Subcutaneous adipose tissue (tissue), 4 donors: ENCODE measurements around the gene FNDC11. TPM values are rescaled to one million over a fixed set of nuclear protein-coding genes. Genes with fewer than 3 reads are reported as not detected.

Experiments used
- total RNA-seq, 4 donors: library from RNA; depleted of rRNA; stranded (reverse); fragments of >200 nt; gene quantifications; one replicate each; pipeline ENCODE4 v1.1.0, GENCODE V29; 2016
- TF ChIP-seq, protein P1 (sequence below): fragments of 450-650 bp; IDR thresholded peaks from one replicate; pipeline ENCODE4 v1.5.1; 2016; ENCODE audit warnings: low read depth, mild to moderate bottlenecking, control low read depth, antibody characterized with exemption, moderate library complexity

The FNDC11 gene
- total RNA-seq, 4 donors from 2014 or later, result 0.75 TPM; not detected in 3

DNA sequence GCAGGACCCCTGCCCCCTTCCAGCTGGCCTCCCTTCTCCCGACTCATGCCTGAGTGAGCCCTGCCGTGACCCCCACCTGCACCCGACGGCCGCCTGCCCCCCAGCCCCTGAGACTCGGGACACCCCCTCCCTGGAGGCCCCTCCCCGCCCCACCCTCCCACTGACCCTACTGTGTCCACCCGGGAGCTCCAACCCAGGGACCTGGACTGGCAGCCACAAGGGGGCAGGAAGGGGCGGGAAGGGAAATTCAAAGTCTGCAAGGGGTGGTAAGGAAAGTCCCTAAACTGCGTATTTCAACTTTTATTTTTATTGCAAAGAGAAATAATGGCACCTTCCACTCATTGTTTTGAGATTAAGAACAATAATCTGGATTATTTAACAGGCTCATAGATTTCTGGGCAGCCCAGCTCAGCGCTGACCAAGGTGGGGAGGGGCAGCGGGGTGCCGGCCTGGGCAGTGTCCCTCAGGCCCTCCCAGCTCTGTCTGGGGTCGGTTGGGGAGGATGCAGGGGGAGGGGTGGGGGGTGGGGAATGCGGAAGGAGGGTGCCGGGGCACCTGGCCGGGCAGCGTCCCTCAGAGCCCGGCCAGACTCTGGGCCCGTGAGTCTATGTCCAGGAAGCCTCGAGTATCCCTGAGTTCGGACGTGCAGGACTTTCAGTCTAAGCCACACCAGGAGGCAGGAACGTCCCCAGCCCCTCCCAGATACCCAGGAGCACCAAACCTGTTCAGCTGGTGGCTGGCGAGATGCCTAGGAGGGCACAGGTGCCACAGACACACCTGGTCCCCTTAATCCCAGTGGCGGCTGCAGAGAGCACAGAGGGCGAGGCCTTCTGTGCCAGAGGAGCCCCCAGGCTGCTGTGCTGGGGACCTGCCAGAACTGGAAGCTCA is 15.5 kb upstream of the FNDC11 start:
- TF ChIP-seq, protein P1, sequence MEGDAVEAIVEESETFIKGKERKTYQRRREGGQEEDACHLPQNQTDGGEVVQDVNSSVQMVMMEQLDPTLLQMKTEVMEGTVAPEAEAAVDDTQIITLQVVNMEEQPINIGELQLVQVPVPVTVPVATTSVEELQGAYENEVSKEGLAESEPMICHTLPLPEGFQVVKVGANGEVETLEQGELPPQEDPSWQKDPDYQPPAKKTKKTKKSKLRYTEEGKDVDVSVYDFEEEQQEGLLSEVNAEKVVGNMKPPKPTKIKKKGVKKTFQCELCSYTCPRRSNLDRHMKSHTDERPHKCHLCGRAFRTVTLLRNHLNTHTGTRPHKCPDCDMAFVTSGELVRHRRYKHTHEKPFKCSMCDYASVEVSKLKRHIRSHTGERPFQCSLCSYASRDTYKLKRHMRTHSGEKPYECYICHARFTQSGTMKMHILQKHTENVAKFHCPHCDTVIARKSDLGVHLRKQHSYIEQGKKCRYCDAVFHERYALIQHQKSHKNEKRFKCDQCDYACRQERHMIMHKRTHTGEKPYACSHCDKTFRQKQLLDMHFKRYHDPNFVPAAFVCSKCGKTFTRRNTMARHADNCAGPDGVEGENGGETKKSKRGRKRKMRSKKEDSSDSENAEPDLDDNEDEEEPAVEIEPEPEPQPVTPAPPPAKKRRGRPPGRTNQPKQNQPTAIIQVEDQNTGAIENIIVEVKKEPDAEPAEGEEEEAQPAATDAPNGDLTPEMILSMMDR, result no peak

DNA sequence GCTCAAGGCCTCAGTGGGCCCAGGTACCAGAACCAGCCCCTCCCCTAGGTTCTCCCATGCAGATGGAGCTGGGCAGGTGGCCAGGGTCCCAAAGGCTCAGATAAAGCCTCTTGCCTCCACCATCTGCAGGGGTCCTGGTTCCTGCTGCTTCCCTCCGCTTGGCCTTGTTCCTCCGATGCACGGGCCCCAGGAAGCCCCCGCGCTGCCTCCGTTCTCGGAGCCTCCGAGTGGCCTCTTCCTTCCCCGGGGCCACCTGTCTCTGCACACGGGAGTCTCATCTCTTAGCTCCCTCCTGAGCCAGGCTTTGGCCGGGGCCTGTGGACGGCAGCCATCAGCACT is 14.9 kb upstream of the FNDC11 start:
- TF ChIP-seq, protein P1, result no peak

DNA sequence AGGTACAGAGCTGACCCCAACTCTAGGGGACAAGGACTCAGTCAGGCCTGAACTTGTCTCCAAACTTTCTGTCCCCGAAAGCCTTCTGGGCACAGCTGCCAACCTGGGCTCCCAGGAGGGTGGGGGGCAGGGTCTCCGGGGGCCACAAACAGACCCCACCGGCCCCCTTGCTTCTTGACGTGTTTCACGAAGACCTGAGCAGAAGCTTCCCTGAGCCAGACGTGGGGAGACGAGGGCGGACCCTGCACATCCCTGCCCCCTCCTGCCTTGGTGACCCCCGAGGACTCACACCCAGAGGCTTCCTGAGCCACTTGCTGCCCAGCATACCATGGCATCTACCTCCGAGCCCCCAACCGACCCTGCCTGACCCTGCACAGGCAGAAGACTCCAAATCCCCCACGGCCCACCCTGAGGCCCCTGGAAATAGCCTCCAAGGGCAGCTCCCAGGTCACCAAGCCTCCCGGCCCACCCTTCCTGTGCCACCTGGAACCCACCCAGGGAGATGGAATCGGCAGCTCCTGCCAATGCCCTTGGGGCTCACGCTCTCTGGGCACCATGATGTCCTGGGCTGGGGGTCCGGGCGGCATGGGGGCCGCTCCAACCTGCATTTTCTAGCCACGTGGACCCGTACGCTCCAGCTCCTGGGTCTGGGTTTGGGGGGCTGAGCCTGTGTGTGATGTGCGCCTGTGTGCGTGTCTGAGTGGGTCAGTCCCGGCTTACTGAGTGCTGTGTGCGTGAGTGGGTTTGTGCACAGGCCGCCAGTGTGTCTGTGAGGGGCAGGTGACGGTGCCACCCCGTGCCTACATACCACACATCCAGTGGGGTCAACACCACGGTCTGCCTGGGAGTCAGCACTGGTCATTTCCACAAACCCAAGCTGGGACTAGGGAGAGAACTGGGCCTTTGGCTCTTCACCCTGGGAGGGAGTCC is 14.3 kb upstream of the FNDC11 start:
- TF ChIP-seq, protein P1, result no peak

DNA sequence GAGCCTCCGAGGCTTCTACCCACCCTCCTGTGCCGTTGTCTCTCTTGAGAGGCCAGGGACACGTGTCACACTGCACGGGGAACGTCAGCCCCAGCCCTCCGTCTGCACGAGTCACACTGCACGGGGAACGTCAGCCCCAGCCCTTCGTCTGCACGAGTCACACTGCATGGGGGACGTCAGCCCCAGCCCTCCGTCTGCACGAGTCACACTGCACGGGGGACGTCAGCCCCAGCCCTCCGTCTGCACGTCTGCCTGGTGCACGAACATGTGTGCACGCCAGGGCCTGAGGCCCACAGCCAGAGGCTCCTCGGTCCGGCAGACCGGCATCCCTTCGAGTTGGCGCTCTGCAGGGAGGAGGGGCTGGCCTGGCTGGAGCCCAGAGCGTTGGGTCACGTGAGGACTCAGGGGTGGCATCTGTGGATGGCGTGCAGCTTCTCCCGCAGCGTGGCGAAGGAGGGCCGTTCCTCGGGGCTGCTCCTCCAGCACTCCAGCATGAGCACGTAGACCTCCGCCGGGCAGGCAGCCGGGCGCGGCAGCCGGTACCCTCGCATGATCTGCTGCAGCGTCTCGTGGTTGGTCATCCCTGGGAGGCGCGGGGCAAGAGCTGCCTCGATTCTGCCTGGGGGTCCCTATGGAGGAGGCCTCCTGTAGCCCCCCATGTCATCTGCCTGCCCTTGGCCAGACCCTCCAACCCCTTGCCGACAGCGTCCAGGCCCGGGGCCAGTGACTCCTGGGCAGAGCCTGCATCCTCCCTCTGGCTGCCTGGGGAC is 13.4 kb upstream of the FNDC11 start:
- TF ChIP-seq, protein P1, result no peak

DNA sequence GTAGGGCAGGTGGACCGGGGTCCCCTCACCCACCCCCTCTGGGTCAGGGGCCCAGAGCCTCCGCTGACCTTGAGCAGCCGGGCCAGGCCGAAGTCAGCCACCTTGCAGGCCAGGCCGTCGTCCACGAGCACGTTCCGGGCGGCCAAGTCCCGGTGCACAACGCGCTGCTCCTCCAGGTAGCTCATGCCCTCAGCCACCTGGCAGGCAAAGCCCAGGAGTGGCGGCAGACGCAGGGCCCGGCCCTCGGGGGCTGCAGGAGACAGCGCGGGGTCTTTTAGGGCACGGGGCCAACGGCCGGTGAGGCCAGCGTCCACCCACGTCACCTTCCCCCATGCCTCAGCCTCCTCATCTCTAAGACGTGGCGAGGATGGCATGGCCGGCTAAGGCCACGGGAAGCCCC is 12.6 kb upstream of the FNDC11 start:
- TF ChIP-seq, protein P1, result no peak

DNA sequence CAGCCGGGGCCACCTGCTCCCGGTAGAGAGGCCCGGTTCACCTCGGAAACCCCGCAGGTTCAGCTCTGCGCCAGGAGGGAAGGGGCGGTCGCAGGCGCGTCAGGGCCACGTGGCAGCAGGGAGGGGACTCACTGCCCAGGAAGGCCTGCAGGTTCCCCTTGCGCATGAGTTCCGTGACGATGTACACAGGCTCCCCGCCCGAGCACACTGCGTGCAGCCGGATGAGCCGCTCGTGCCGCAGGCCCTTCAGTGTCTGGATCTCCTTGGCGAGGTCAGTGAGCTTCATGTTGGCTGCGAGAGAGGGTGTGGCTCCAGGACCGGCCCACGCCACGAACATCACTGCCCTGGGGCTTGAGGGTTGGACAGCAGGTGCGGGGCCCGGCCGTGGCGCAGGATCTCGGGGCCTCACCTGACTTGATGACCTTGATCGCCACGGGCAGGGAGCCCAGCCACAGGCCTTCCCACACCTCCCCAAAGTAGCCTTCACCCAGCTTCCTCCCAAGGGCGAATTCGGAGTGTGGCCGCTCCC is 11.9 kb upstream of the FNDC11 start:
- TF ChIP-seq, protein P1, result no peak
